Epidermal melanocyte (primary cell): ENCODE results near the gene ITGA6.
"Not testable (repeated sequence)": the region's sequence is repeated elsewhere in the genome, so short reads cannot be mapped to it uniquely, and the experiment has no call there.

ENCODE experiments used
- DNase-seq: peaks from one replicate; pipeline ENCODE4 v3.0.0; 2011; ENCODE audit warnings: low spot score; ENCODE audit not compliant: insufficient read length

Gene ITGA6

GRCh38 chr2:172516299-172516698 lies 88.9 kb downstream of the ITGA6 start:
- no peak for DNase-seq

DNA sequence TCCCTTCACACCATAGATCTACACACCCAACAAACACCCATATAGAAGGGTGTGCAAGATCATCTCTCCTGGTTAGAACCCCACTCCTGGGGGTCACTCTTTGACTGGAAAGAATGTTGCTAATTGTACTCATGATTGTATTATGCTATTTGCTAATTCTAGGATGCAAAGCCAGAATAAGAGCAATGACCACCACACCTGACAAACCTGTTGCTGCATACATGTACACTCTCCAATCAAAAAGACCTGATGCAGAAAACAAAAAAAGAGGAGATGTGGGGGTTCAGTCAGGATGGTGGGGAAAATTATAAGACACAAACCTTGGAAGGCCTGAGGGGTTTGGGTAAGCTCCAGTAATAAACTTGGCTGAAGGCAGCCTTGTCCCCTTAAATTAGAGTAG lies 91.6 kb downstream of the ITGA6 start:
- DNase-seq = no peak

- no peak for DNase-seq
These were observed 98.2 kb downstream of the ITGA6 start for GRCh38 chr2:172525601-172526000.

GRCh38 chr2:172531309-172531708 lies 103.9 kb downstream of the ITGA6 start:
- no peak for DNase-seq

DNA sequence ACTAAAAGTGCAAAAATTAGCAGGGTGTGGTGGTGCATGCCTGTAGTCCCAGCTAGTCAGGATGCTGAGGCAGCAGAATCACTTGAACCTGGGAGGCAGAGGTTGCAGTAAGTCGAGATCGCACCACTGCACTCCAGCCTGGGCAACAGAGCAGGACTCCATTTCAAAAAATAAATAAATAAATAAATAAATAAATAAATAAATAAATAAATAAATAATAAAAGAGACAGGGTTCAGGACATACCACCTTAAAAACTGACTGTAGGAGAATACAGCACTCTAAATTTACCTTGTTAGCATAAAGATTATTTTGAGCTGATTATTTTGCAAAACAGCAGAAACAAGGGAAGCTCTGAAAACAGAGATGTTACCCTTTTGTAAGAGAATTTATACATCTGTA lies 105.1 kb downstream of the ITGA6 start:
- not testable (repeated sequence) for DNase-seq

DNA sequence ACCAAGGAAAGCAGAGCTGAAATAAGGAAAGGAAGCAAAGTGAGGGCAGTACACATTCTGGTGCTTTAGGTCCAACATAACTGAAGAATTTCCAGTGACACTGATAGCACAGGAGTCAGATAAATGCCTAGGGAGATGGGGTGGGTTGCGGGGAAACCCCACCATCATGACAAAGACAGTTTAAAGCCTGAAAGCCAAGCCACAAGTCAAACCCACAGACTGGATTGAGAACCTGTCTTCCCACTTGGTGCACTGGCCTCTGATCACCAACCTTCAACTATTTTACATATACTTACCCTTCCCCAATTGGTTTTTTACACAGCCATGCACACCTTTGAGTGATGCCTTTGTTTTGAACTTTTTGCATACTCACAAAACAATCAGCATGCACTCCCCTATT lies 106.3 kb downstream of the ITGA6 start:
- no peak for DNase-seq

DNA sequence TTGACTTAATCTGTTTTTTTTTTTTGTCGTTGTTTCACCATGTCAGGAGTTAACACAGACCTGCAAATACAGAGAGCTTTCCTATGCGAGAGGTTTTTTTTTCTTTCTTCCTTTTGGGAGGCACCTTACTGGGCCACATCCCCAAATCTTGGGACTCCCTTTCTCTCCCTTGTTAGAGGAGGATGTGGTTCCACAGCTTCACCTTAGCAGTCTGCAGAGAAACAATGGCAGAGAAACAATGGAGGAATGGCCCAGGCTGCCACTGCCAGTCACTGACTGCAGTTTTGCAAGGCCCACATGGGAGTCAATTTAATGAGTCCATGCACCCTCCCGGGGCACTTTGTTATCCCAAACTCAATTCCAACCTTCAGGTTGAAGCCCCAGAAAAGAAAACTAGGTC lies 107.7 kb downstream of the ITGA6 start:
- no peak for DNase-seq

- DNase-seq = not testable (repeated sequence)
These were observed 110.5 kb downstream of the ITGA6 start for GRCh38 chr2:172537851-172538250.

DNA sequence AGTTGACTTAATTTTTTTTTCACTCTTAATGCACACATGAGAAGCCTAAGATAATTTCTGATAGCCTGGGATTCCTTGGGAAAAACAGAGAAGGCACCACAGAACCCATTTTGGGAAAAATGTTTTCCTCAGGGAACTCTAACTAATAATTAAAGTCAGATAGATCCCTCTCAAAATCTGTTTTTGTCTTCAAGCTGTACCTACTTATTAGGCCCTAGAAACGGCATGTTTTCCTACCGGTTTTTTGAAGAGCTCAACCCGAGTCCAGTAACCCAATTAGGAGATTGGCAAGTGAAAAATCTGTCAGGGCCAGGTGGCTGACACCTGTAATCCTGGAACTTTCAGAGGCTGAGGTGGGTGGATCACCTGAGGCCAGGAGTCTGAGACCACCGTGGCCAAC lies 112.4 kb downstream of the ITGA6 start:
- DNase-seq = no peak

- no peak for DNase-seq
These were observed 113.0 kb downstream of the ITGA6 start for GRCh38 chr2:172540421-172540820.

DNA sequence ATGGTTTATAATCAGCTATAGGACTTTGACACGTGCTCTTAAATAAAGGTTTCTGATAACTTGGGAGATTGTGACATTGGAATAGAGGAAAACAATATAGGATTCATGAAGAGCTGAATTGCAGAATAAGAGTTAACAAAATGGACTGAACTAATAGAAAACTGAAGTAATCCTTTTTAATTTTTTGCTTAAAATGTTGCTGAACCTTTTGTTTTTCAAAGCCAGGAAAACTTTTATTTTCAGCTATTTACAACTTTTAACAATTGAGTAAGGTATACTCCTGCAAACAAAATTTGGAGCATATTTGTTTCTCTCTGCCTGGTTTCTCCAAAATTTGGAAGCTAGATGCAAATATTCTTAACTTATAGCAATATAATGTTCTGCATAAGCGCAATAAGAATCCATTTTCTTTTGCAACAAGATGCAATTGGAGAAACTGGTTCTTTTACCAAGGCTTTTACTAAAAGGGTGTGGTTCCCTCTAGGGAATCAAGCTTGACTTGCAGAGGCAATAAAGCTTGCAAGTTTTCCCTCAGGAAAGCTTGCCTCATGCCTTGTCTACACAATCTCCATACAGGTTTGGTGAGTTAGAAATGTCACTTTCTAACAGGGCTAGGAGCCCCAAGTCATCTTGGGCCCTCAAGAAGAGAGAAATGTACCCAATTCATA lies 118.2 kb downstream of the ITGA6 start:
- DNase-seq = no peak

DNA sequence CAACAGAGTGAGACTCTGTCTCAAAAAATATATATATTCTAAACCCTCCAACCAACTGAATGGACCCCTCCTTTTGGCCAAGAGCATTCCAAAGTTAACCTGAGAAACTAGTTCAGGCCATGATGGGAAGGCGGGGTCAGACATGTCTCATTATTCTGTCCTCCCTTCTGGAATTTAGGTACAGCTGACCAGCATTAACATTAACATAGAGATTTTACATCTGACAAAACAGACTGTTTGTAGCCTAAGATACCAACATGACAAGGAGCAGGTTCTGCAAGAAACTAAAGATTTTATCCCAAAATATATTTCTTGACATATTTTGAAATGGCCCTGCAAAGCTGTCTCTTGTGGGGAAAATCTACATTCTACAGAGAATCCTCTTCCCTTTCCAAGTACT lies 121.7 kb downstream of the ITGA6 start:
- no peak for DNase-seq

DNA sequence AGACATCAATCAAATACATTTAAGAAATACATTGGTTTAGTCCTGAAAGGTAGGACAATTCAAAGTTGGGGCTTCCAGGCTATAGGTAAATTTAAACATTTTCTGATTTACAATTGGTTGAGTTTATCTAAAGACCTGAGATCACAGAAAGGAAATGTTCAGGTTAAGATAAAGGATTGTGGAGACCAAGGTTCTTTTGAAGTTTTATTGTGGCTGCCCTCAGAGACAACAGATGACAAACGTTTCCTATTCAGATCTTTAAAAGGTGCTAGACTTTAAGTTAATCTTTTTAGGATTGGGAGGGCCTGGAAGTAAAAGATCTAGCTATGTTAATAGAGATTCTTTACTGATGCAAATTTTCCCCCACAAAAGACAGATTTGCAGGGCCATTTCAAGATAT lies 122.4 kb downstream of the ITGA6 start:
- DNase-seq = not testable (repeated sequence)

GRCh38 chr2:172550419-172550818 lies 123.0 kb downstream of the ITGA6 start:
- no peak for DNase-seq

GRCh38 chr2:172551271-172551670 lies 123.9 kb downstream of the ITGA6 start:
- DNase-seq = no peak

- DNase-seq = no peak
These were observed 125.3 kb downstream of the ITGA6 start for GRCh38 chr2:172552547-172553291.

GRCh38 chr2:172554352-172555271 lies 127.2 kb downstream of the ITGA6 start:
- no peak for DNase-seq

DNA sequence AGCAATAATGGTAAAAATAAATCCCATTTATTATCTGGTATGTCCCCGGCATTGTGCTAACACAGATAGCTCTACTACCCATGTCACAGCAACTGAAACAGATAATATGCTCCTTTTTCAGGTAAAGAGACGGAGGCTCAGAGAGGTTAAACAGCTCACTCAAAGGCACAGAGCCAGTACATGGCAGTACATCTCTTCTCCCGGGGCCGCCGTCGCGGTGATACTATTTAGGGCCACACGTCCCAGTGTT lies 127.8 kb downstream of the ITGA6 start:
- DNase-seq = no peak
